HG03097 (cell line): Measurements from ENCODE around the gene ADGRG6.

Source experiments
- ATAC-seq: cut with Tn5 transposase; IDR thresholded peaks from one replicate; pipeline ENCODE4 v1.9.1; 2021; ENCODE audit not compliant: unreplicated experiment, low FRiP score

Gene ADGRG6

GRCh38 chr6:142469220-142469619, 167.4 kb downstream of the ADGRG6 start:
- no peak for ATAC-seq

GRCh38 chr6:142470421-142470820, 168.6 kb downstream of the ADGRG6 start:
- no peak for ATAC-seq

GRCh38 chr6:142474531-142475289, 172.9 kb downstream of the ADGRG6 start:
- no peak for ATAC-seq

- ATAC-seq = no peak
These were observed 174.6 kb downstream of the ADGRG6 start for GRCh38 chr6:142476452-142476851.

GRCh38 chr6:142478117-142478516, 176.3 kb downstream of the ADGRG6 start:
- ATAC-seq = no peak

- no peak for ATAC-seq
These were observed 179.7 kb downstream of the ADGRG6 start for GRCh38 chr6:142481466-142481865.

- ATAC-seq = no peak
These were observed 180.4 kb downstream of the ADGRG6 start for GRCh38 chr6:142482249-142482648.

- no peak for ATAC-seq
These were observed 181.2 kb downstream of the ADGRG6 start for GRCh38 chr6:142482974-142483373.

- no peak for ATAC-seq
These were observed 183.4 kb downstream of the ADGRG6 start for GRCh38 chr6:142485256-142485655.

- no peak for ATAC-seq
These were observed 188.2 kb downstream of the ADGRG6 start for GRCh38 chr6:142489722-142490610.
